ENCODE measurements around the gene ADAMTS17.

ADAMTS17 gene

GRCh38 chr15:100016632-100017031 is 325.1 kb downstream of the ADAMTS17 start:
- H3K27ac ChIP-seq = no peak overlapping the region
- TF ChIP-seq ZFX (IDR thresholded peaks at IDR 0.05) = no peak
- no peak for TF ChIP-seq CTCF (conservative IDR thresholded peaks at IDR 0.05)

GRCh38 chr15:100011235-100011634 is 330.5 kb downstream of the ADAMTS17 start:
- no peak overlapping the region for H3K27ac ChIP-seq
- no peak for TF ChIP-seq ZFX (IDR thresholded peaks at IDR 0.05)

- TF ChIP-seq ZFX (IDR thresholded peaks at IDR 0.05) (no peak), CTCF (conservative IDR thresholded peaks at IDR 0.05) (no peak)
- H3K27ac ChIP-seq = no peak overlapping the region
These were observed 332.4 kb downstream of the ADAMTS17 start for GRCh38 chr15:100009372-100009771.

GRCh38 chr15:100008258-100008657 is 333.5 kb downstream of the ADAMTS17 start:
- no peak overlapping the region for H3K27ac ChIP-seq
- TF ChIP-seq ZFX (IDR thresholded peaks at IDR 0.05) (no peak), CTCF (conservative IDR thresholded peaks at IDR 0.05) (no peak)

- no peak overlapping the region for H3K27ac ChIP-seq
- TF ChIP-seq CTCF (conservative IDR thresholded peaks at IDR 0.05) (no peak), ZFX (IDR thresholded peaks at IDR 0.05) (no peak)
These were observed 334.2 kb downstream of the ADAMTS17 start for GRCh38 chr15:100007609-100008008.

- no peak overlapping the region for H3K27ac ChIP-seq
- TF ChIP-seq ZFX (IDR thresholded peaks at IDR 0.05) (no peak), CTCF (conservative IDR thresholded peaks at IDR 0.05) (no peak)
These were observed 336.1 kb downstream of the ADAMTS17 start for GRCh38 chr15:100005715-100006114.

- TF ChIP-seq ZFX (IDR thresholded peaks at IDR 0.05) = no peak
- TF ChIP-seq CTCF (conservative IDR thresholded peaks at IDR 0.05) = no peak
- H3K27ac ChIP-seq = no peak overlapping the region
These were observed 336.8 kb downstream of the ADAMTS17 start for GRCh38 chr15:100005013-100005412.

GRCh38 chr15:100002787-100003536 is 338.8 kb downstream of the ADAMTS17 start:
- TF ChIP-seq CTCF (conservative IDR thresholded peaks at IDR 0.05) (no peak), ZFX (IDR thresholded peaks at IDR 0.05) (no peak)
- H3K27ac ChIP-seq = no peak overlapping the region
